H9 (cell line): ENCODE results near the gene ATRNL1. TPM values are rescaled to one million over a fixed set of nuclear protein-coding genes. Genes with fewer than 3 reads are reported as not detected.

Source experiments
- DNase-seq: peaks from one replicate; pipeline ENCODE4 v3.0.0-alpha.2; 2017
- H2AFZ ChIP-seq: one replicate; pipeline ENCODE4 v1.6.1; 2013; ENCODE audit warnings: mild to moderate bottlenecking, low read length, control low read depth, moderate library complexity
- H2AK5ac ChIP-seq: 2 replicates; pipeline ENCODE4 v1.6.1; 2013; ENCODE audit warnings: low read length, control low read depth, mixed read lengths; ENCODE audit not compliant: insufficient read length
- H2BK120ac ChIP-seq: one replicate; pipeline ENCODE4 v1.6.1; 2013; ENCODE audit warnings: low read depth, mild to moderate bottlenecking, low read length, control low read depth, inconsistent platforms; ENCODE audit not compliant: poor library complexity, severe bottlenecking
- H2BK12ac ChIP-seq: 2 replicates; pipeline ENCODE4 v1.6.1; 2013; ENCODE audit warnings: low read length, control low read depth, mixed read lengths, low read depth; ENCODE audit not compliant: insufficient read length
- H2BK15ac ChIP-seq: 2 replicates; pipeline ENCODE4 v1.6.1; 2013; ENCODE audit warnings: low read depth, low read length, control low read depth
- H2BK20ac ChIP-seq: one replicate; pipeline ENCODE4 v1.6.1; 2013; ENCODE audit warnings: low read depth, mild to moderate bottlenecking, low read length, control low read depth, inconsistent platforms; ENCODE audit not compliant: poor library complexity, severe bottlenecking
- H2BK5ac ChIP-seq: 2 replicates; pipeline ENCODE4 v1.6.1; 2013; ENCODE audit warnings: low read length, control low read depth, mixed read lengths; ENCODE audit not compliant: insufficient read length
- H3K14ac ChIP-seq: 2 replicates; pipeline ENCODE4 v1.6.1; 2013; ENCODE audit warnings: low read length, control low read depth; ENCODE audit not compliant: insufficient read depth
- H3K18ac ChIP-seq: 2 replicates; pipeline ENCODE4 v1.6.1; 2013; ENCODE audit warnings: low read depth, mild to moderate bottlenecking, mixed read lengths, low read length, control low read depth; ENCODE audit not compliant: insufficient read length
- H3K23ac ChIP-seq: 2 replicates; pipeline ENCODE4 v1.6.1; 2013; ENCODE audit warnings: low read length, control low read depth, mixed read lengths, low read depth; ENCODE audit not compliant: insufficient read length
- H3K23me2 ChIP-seq: 2 replicates; pipeline ENCODE4 v1.6.1; 2013; ENCODE audit warnings: low read depth, mild to moderate bottlenecking, mixed read lengths, low read length, control low read depth; ENCODE audit not compliant: insufficient read length, poor library complexity, severe bottlenecking
- H3K27ac ChIP-seq: 2 replicates; pipeline ENCODE4 v1.5.1; 2013; ENCODE audit warnings: low read length, control low read depth, mixed read lengths, low read depth; ENCODE audit not compliant: insufficient read length
- H3K27me3 ChIP-seq: 2 replicates; pipeline ENCODE4 v1.6.1; 2013; ENCODE audit warnings: low read length, control low read depth, inconsistent platforms; ENCODE audit not compliant: insufficient read depth
- H3K4ac ChIP-seq: 2 replicates; pipeline ENCODE4 v1.6.1; 2013; ENCODE audit warnings: low read depth, mild to moderate bottlenecking, control low read depth, inconsistent platforms, low read length, moderate library complexity
- H3K4me1 ChIP-seq: 2 replicates; pipeline ENCODE4 v1.6.1; 2013; ENCODE audit warnings: low read length, control low read depth, inconsistent platforms; ENCODE audit not compliant: insufficient read depth
- H3K4me2 ChIP-seq: 2 replicates; pipeline ENCODE4 v1.6.1; 2013; ENCODE audit warnings: low read length, control low read depth, mixed read lengths; ENCODE audit not compliant: insufficient read length, insufficient read depth
- H3K56ac ChIP-seq: 2 replicates; pipeline ENCODE4 v1.6.1; 2013; ENCODE audit warnings: low read depth, mild to moderate bottlenecking, mixed read lengths, low read length, control low read depth; ENCODE audit not compliant: insufficient read length
- H3K79me1 ChIP-seq: 2 replicates; pipeline ENCODE4 v1.6.1; 2013; ENCODE audit warnings: low read depth, mild to moderate bottlenecking, moderate library complexity, low read length, control low read depth, inconsistent platforms; ENCODE audit not compliant: insufficient read depth, poor library complexity, severe bottlenecking
- H3K79me2 ChIP-seq: 2 replicates; pipeline ENCODE4 v1.6.1; 2013; ENCODE audit warnings: low read length, control low read depth, inconsistent platforms; ENCODE audit not compliant: insufficient read depth
- H3K9ac ChIP-seq: 2 replicates; pipeline ENCODE4 v1.6.1; 2013; ENCODE audit warnings: low read length, control low read depth, mixed read lengths; ENCODE audit not compliant: insufficient read length; ENCODE audit errors: extremely low read depth
- H3K9me3 ChIP-seq: one replicate; pipeline ENCODE4 v1.6.1; 2013; ENCODE audit warnings: low read depth, low read length, inconsistent platforms; ENCODE audit not compliant: control insufficient read depth
- H3T11ph ChIP-seq: one replicate; pipeline ENCODE4 v1.6.1; 2013; ENCODE audit warnings: mild to moderate bottlenecking, low read length, control low read depth, inconsistent platforms
- H4K20me1 ChIP-seq: one replicate; pipeline ENCODE4 v1.6.1; 2013; ENCODE audit not compliant: control insufficient read depth, insufficient read length, insufficient read depth
- H4K5ac ChIP-seq: 2 replicates; pipeline ENCODE4 v1.6.1; 2013; ENCODE audit warnings: low read depth, mild to moderate bottlenecking, mixed read lengths, low read length, control low read depth; ENCODE audit not compliant: insufficient read length
- H4K8ac ChIP-seq: replicated peaks from 2 replicates; pipeline ENCODE4 v1.6.1; 2013; ENCODE audit warnings: low read length, control low read depth, mixed read lengths, low read depth; ENCODE audit not compliant: insufficient read length
- H4K91ac ChIP-seq: 2 replicates; pipeline ENCODE4 v1.6.1; 2013; ENCODE audit warnings: low read depth, mild to moderate bottlenecking, moderate library complexity, mixed read lengths, low read length, control low read depth; ENCODE audit not compliant: insufficient read length
- H3K27ac Mint-ChIP-seq, 3 experiments: 2 replicates in 2 of 3; 3 replicates in 1 of 3; pipeline ENCODE4 v1.8.0; 2020 to 2021; ENCODE audit warnings: mixed read lengths in 3 of 3, mild to moderate bottlenecking in 1 of 3, moderate library complexity in 1 of 3
- H3K27me3 Mint-ChIP-seq: 2 replicates; pipeline ENCODE4 v1.8.0; 2021; ENCODE audit warnings: low read depth, mild to moderate bottlenecking, moderate library complexity, mixed read lengths
- H3K36me3 Mint-ChIP-seq, 3 experiments: 2 replicates in 2 of 3; 3 replicates in 1 of 3; pipeline ENCODE4 v1.8.0; 2020 to 2021; ENCODE audit warnings: low read depth in 3 of 3, mixed read lengths in 3 of 3; ENCODE audit not compliant: insufficient read depth in 1 of 3
- H3K4me1 Mint-ChIP-seq, 2 experiments: 2 replicates each; pipeline ENCODE4 v1.8.0; 2020; ENCODE audit warnings: mixed read lengths in 2 of 2
- H3K4me3 Mint-ChIP-seq, 2 experiments: 2 replicates in 1 of 2; 3 replicates in 1 of 2; pipeline ENCODE4 v1.8.0; 2020 to 2021; ENCODE audit warnings: mild to moderate bottlenecking in 2 of 2, mixed read lengths in 2 of 2, moderate library complexity in 1 of 2
- H3K9me3 Mint-ChIP-seq, 2 experiments: 2 replicates in 1 of 2; 3 replicates in 1 of 2; pipeline ENCODE4 v1.8.0; 2020; ENCODE audit warnings: mild to moderate bottlenecking in 2 of 2, mixed read lengths in 2 of 2, moderate library complexity in 1 of 2
- CTCF ChIP-seq: fragments of 200-600 bp; sonication (generic); conservative IDR thresholded peaks from 3 replicates; pipeline ENCODE4 v1.8.0; 2021; ENCODE audit warnings: antibody characterized with exemption, mild to moderate bottlenecking
- WGBS: extraction: QIAGEN DNeasy Blood & Tissue Kit; methylation state at CpG from one replicate; pipeline ENCODE4 v1.1.7; 2013; ENCODE audit warnings: missing lambda C conversion rate, low lambda C conversion rate, mixed read lengths; ENCODE audit not compliant: insufficient read length; ENCODE audit errors: extremely low coverage; 5-methylcytosine and 5-hydroxymethylcytosine counted together
- total RNA-seq: library from RNA; stranded (reverse); gene quantifications from 2 replicates; pipeline ENCODE4 v1.2.1, GENCODE V29; 2021

The ATRNL1 gene
- total RNA-seq, 1 experiment from 2014 or later = 9.2 TPM

- Histone ChIP-seq H3K23ac (no peak overlapping the region), H3K27me3 (no peaks in the 10 kb centered on the region), H2AFZ (no peak overlapping the region), H3K14ac (no peak overlapping the region), H3K56ac (no peak overlapping the region), H3K9me3 (no peaks in the 10 kb centered on the region), H2BK120ac (no peak overlapping the region), H3K23me2 (no peaks in the 10 kb centered on the region), H3K4ac (no peak overlapping the region), H3K79me1 (no peaks in the 10 kb centered on the region), H3T11ph (no peak overlapping the region), H2BK5ac (no peak overlapping the region), H3K9ac (no peak overlapping the region), H2AK5ac (no peak overlapping the region), H4K8ac (no peak overlapping the region), H2BK12ac (no peak overlapping the region), H4K91ac (no peak overlapping the region), H3K4me1 (peaks cover 10% of the 10 kb centered on the region), H3K18ac (no peak overlapping the region), H2BK15ac (no peak overlapping the region), H2BK20ac (no peak overlapping the region), H3K27ac (no peak overlapping the region), H3K4me2 (no peak overlapping the region), H3K79me2 (no peaks in the 10 kb centered on the region), H4K5ac (no peak overlapping the region), H4K20me1 (no peaks in the 10 kb centered on the region)
- Mint-ChIP-seq H3K9me3 (no peaks in the 10 kb centered on the region), H3K27me3 (no peaks in the 10 kb centered on the region), H3K27ac (peak overlapping the region in 1 of 3 experiments; percentile 56; a peak in 3 of 7 replicates), H3K4me1 (peaks cover 30 to 33% of the 10 kb centered on the region in 2 experiments), H3K4me3 (peak overlapping the region in 1 of 2 experiments; percentile 45; a peak in 2 of 5 replicates), H3K36me3 (no peaks in the 10 kb centered on the region; a peak in 1 of 7 replicates)
- DNase-seq = no peak
- no peak for TF ChIP-seq CTCF
- WGBS = no CpG with 5 or more reads among the region's 2 CpGs
Measured at GRCh38 chr10:115801992-115802391, 708.8 kb downstream of the ATRNL1 start.
